H1 (cell line): ENCODE measurements around the gene PA2G4. TPM values are rescaled to one million over a fixed set of nuclear protein-coding genes. Genes with fewer than 3 reads are reported as not detected.

ENCODE experiments used
- CTCF ChIA-PET: fragments of 300-600 bp; sonication (Branson Sonifier 250); formaldehyde crosslinking; loops from one replicate; lab custom pipeline; 2021; ENCODE audit not compliant: partially characterized antibody; lab: Charles Lee
- POLR2A ChIA-PET: fragments of 300-600 bp; sonication (Branson Sonifier 250); formaldehyde crosslinking; loops from one replicate; lab custom pipeline; 2021; ENCODE audit warnings: inconsistent platforms; ENCODE audit not compliant: partially characterized antibody; lab: Charles Lee
- DNase-seq, 2 experiments: peaks; one replicate each; pipeline versions ENCODE4 v3.0.0 to v3.0.0-alpha.2; 2010 to 2022; ENCODE audit warnings: low spot score in 2 of 2, low read depth in 1 of 2, mixed read lengths in 1 of 2
- FAIRE-seq: peaks from 2 replicates; lab custom pipeline; 2011; peaks lifted over from hg19 to GRCh38; lab: Jason Lieb, UNC
- H2AFZ ChIP-seq: 2 replicates; pipeline ENCODE4 v1.8.1; 2012; ENCODE audit warnings: low read length, inconsistent platforms
- H2AK5ac ChIP-seq: 2 replicates; pipeline ENCODE4 v1.6.1; 2013; ENCODE audit warnings: low read depth, low read length
- H2BK120ac ChIP-seq: replicated peaks from 2 replicates; pipeline ENCODE3; 2013; ENCODE audit warnings: low read depth, low read length, inconsistent platforms
- H2BK12ac ChIP-seq: 2 replicates; pipeline ENCODE4 v1.6.1; 2013; ENCODE audit warnings: low read depth, low read length
- H2BK15ac ChIP-seq: 2 replicates; pipeline ENCODE4 v1.6.1; 2013; ENCODE audit warnings: low read length
- H2BK20ac ChIP-seq: 2 replicates; pipeline ENCODE4 v1.6.1; 2013; ENCODE audit warnings: low read length
- H2BK5ac ChIP-seq: 2 replicates; pipeline ENCODE4 v1.6.1; 2013; ENCODE audit warnings: low read depth, low read length
- H3K14ac ChIP-seq: 2 replicates; pipeline ENCODE4 v1.6.1; 2013; ENCODE audit warnings: inconsistent platforms; ENCODE audit not compliant: insufficient read length
- H3K18ac ChIP-seq: 2 replicates; pipeline ENCODE4 v1.6.1; 2013; ENCODE audit warnings: low read length; ENCODE audit errors: extremely low read depth
- H3K23ac ChIP-seq: 2 replicates; pipeline ENCODE4 v1.6.1; 2013; ENCODE audit warnings: inconsistent platforms; ENCODE audit not compliant: insufficient read length
- H3K23me2 ChIP-seq: 2 replicates; pipeline ENCODE4 v1.6.1; 2013; ENCODE audit warnings: low read depth, low read length
- H3K27ac ChIP-seq: 2 replicates; pipeline ENCODE4 v1.6.1; 2011; ENCODE audit warnings: low read depth, low read length, inconsistent platforms
- H3K27me3 ChIP-seq, 4 experiments: replicated peaks in 1 of 4; 1 replicate in 1 of 4; 2 replicates in 3 of 4; pipeline versions ENCODE4 v1.6.1 to v1.8.1; 2011 to 2013; ENCODE audit warnings: low read length in 3 of 4, mild to moderate bottlenecking in 3 of 4, inconsistent platforms in 2 of 4, mixed read lengths in 2 of 4, moderate library complexity in 1 of 4; ENCODE audit not compliant: control insufficient read depth in 3 of 4, insufficient read depth in 3 of 4; ENCODE audit errors: extremely low read depth in 1 of 4
- H3K36me3 ChIP-seq, 4 experiments: 2 replicates each; pipeline versions ENCODE4 v1.6.1 to v1.8.1; 2011 to 2013; ENCODE audit warnings: mild to moderate bottlenecking in 4 of 4, low read length in 3 of 4, moderate library complexity in 2 of 4, control low read depth in 1 of 4, inconsistent platforms in 1 of 4; ENCODE audit not compliant: insufficient read depth in 4 of 4, control insufficient read depth in 2 of 4
- H3K4ac ChIP-seq: replicated peaks from 2 replicates; pipeline ENCODE3; 2013; ENCODE audit warnings: low read length, low read depth, mixed read lengths, inconsistent platforms; ENCODE audit not compliant: insufficient read length
- H3K4me1 ChIP-seq, 4 experiments: replicated peaks in 1 of 4; 1 replicate in 1 of 4; 2 replicates in 3 of 4; pipeline versions ENCODE4 v1.6.1 to v1.8.1; 2011 to 2013; ENCODE audit warnings: low read length in 3 of 4, inconsistent platforms in 2 of 4, mixed read lengths in 1 of 4; ENCODE audit not compliant: insufficient read depth in 4 of 4, control insufficient read depth in 3 of 4
- H3K4me2 ChIP-seq, 2 experiments: 2 replicates each; pipeline versions ENCODE4 v1.6.1 to v1.8.1; 2011 to 2013; ENCODE audit warnings: low read depth in 2 of 2, low read length in 2 of 2, control low read depth in 1 of 2, inconsistent platforms in 1 of 2, mild to moderate bottlenecking in 1 of 2; ENCODE audit not compliant: insufficient read depth in 1 of 2
- H3K4me3 ChIP-seq, 4 experiments: fragments of 200-600, 300-600 bp in 1 of 4; sonication (generic), shearing (Covaris generic), sonication (Bioruptor Twin) in 1 of 4; 2 replicates each; pipeline versions ENCODE4 v1.5.1 to v1.8.1; 2011 to 2016; ENCODE audit warnings: low read length in 4 of 4, low read depth in 3 of 4, control low read depth in 2 of 4, inconsistent platforms in 2 of 4, mild to moderate bottlenecking in 2 of 4, mixed read lengths in 1 of 4, moderate library complexity in 1 of 4; ENCODE audit not compliant: insufficient read depth in 2 of 4; ENCODE audit errors: extremely low read depth in 1 of 4
- H3K56ac ChIP-seq: replicated peaks from 2 replicates; pipeline ENCODE3; 2013; ENCODE audit warnings: low read depth, mild to moderate bottlenecking, mixed read lengths, low read length, inconsistent platforms; ENCODE audit not compliant: insufficient read length
- H3K79me1 ChIP-seq: 2 replicates; pipeline ENCODE4 v1.6.1; 2013; ENCODE audit warnings: low read depth, low read length, control low read depth
- H3K79me2 ChIP-seq, 2 experiments: 2 replicates each; pipeline versions ENCODE4 v1.6.1 to v1.8.1; 2012 to 2013; ENCODE audit warnings: low read length in 2 of 2, mild to moderate bottlenecking in 2 of 2, inconsistent platforms in 1 of 2; ENCODE audit not compliant: insufficient read depth in 2 of 2, control insufficient read depth in 1 of 2
- H3K9ac ChIP-seq, 4 experiments: replicated peaks in 1 of 4; 1 replicate in 1 of 4; 2 replicates in 3 of 4; pipeline versions ENCODE4 v1.6.1 to v1.8.1; 2011 to 2013; ENCODE audit warnings: low read depth in 3 of 4, low read length in 3 of 4, control low read depth in 2 of 4, mild to moderate bottlenecking in 2 of 4, moderate library complexity in 2 of 4, inconsistent platforms in 1 of 4; ENCODE audit errors: extremely low read depth in 1 of 4
- H3K9me3 ChIP-seq, 2 experiments: 2 replicates each; pipeline versions ENCODE4 v1.6.1 to v1.8.1; 2012 to 2013; ENCODE audit warnings: mild to moderate bottlenecking in 2 of 2, moderate library complexity in 2 of 2, control low read depth in 1 of 2, inconsistent platforms in 1 of 2, low read depth in 1 of 2, low read length in 1 of 2, mixed read lengths in 1 of 2; ENCODE audit not compliant: insufficient read depth in 2 of 2
- H4K20me1 ChIP-seq, 2 experiments: replicated peaks in 1 of 2; 2 replicates each; pipeline versions ENCODE3 to v1.8.1; 2011 to 2013; ENCODE audit warnings: inconsistent platforms in 2 of 2, low read length in 2 of 2, mild to moderate bottlenecking in 1 of 2; ENCODE audit not compliant: insufficient read depth in 2 of 2, control insufficient read depth in 1 of 2
- H4K5ac ChIP-seq: 2 replicates; pipeline ENCODE4 v1.6.1; 2013; ENCODE audit warnings: low read length, low read depth, mixed read lengths, inconsistent platforms; ENCODE audit not compliant: insufficient read length
- H4K8ac ChIP-seq: 2 replicates; pipeline ENCODE4 v1.8.0; 2013; ENCODE audit warnings: mild to moderate bottlenecking, moderate library complexity, low read length, inconsistent platforms; ENCODE audit not compliant: insufficient read depth; ENCODE audit errors: extremely low read depth
- H4K91ac ChIP-seq: replicated peaks from 2 replicates; pipeline ENCODE3; 2013; ENCODE audit warnings: low read length, mixed read lengths, inconsistent platforms; ENCODE audit not compliant: insufficient read length
- BACH1 ChIP-seq: IDR thresholded peaks from 2 replicates; pipeline ENCODE4 v1.6.1; 2012; ENCODE audit warnings: low read length, improper control_type of control experiment
- CREB1 ChIP-seq: IDR thresholded peaks from 2 replicates; pipeline ENCODE4 v1.6.1; 2012; ENCODE audit warnings: inconsistent platforms
- CTCF ChIP-seq, 3 experiments: IDR thresholded peaks; 1 replicate in 2 of 3; 2 replicates in 1 of 3; pipeline versions ENCODE4 v1.5.1 to v1.6.1; 2011; ENCODE audit warnings: low read length in 3 of 3, mild to moderate bottlenecking in 3 of 3, inconsistent platforms in 2 of 3, low read depth in 1 of 3, moderate library complexity in 1 of 3; ENCODE audit not compliant: insufficient read depth in 1 of 3; ENCODE audit errors: control extremely low read depth in 1 of 3
- E2F6 ChIP-seq: IDR thresholded peaks from 2 replicates; pipeline ENCODE4 v1.6.1; 2012; ENCODE audit warnings: inconsistent platforms
- KDM4A ChIP-seq: IDR thresholded peaks from one replicate; pipeline ENCODE4 v1.7.1; 2012; ENCODE audit warnings: low read depth, mild to moderate bottlenecking, moderate library complexity, low read length, inconsistent platforms; ENCODE audit not compliant: severe bottlenecking
- POLR2A ChIP-seq, 2 experiments: IDR thresholded peaks; 1 replicate in 1 of 2; 2 replicates in 1 of 2; pipeline ENCODE4 v1.6.1; 2011; ENCODE audit warnings: low read depth in 2 of 2, low read length in 2 of 2, mild to moderate bottlenecking in 2 of 2; ENCODE audit errors: control extremely low read depth in 1 of 2
- POLR2AphosphoS5 ChIP-seq: IDR thresholded peaks from 2 replicates; pipeline ENCODE4 v1.6.1; 2011; ENCODE audit warnings: low read depth, low read length
- WGBS, 2 experiments: shearing (Covaris generic) in 1 of 2; methylation state at CpG; one replicate each; pipeline versions ENCODE4 v1.1.6 to v1.1.7; 2013 to 2015; ENCODE audit warnings: low lambda C conversion rate in 2 of 2, mixed read lengths in 2 of 2, inconsistent platforms in 1 of 2, low coverage in 1 of 2, missing lambda C conversion rate in 1 of 2; ENCODE audit not compliant: insufficient replicate concordance in 2 of 2, insufficient coverage in 1 of 2, insufficient read length in 1 of 2; ENCODE audit errors: extremely low coverage in 1 of 2, missing lambda C conversion rate in 1 of 2; 5-methylcytosine and 5-hydroxymethylcytosine counted together
- polyA plus RNA-seq, 7 experiments: library from polyadenylated mRNA; depleted of rRNA in 3 of 7; stranded (reverse) in 5 of 7; unstranded in 2 of 7; fragments of >200 nt in 5 of 7; fragments of 200-250 nt in 2 of 7; gene quantifications; 1 replicate in 5 of 7; 2 replicates in 1 of 7; 4 replicates in 1 of 7; pipeline versions ENCODE4 v1.2.1 to v1.2.3, GENCODE V29; 2011 to 2013; ENCODE audit warnings: missing spikeins in 2 of 7, mixed read lengths in 2 of 7
- total RNA-seq: library from RNA; stranded (reverse); fragmentation: NEBNext Ultra II Directional; extraction: Animal tissue kit (Norgen Biotek cat#: 25700); gene quantifications from 2 replicates; pipeline ENCODE4 v1.2.1, GENCODE V29; 2021
- TF ChIP-seq, protein P1 (sequence below): IDR thresholded peaks from 2 replicates; pipeline ENCODE4 v1.6.1; 2011; ENCODE audit warnings: low read length, improper control_type of control experiment

The PA2G4 gene
- total and polyA plus RNA-seq, 2 of the 8 experiments (the other 6 are each of a cell fraction or from before 2014, with no cell fraction given) = 159 to 242 TPM

DNA sequence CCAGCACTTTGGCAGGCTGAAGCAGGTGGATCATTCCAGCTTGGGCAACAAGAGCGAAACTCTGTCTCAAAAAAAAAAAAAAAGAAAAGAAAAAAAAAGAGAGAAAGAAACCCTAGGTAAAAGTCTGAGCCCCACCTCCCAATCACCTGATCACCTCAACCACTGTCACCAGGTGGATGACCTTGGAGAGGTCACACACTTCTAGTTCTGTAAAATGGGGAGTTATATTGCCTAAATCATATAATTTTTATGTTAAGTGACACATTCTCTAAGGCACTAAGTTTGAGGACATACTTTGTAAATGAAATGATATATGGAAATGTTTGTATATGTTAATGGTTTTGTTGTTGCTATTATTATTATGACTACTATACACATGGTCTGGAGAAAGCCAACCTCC lies 25.9 kb upstream of the PA2G4 start:
- H2AFZ ChIP-seq = 0 out of 2 replicates have a peak overlapping the region, but pooled peaks have one; percentile 36
- H3K79me1 ChIP-seq = peaks cover 6% of the 10 kb centered on the region; the same call in 1 of the 2 replicates
- H4K91ac ChIP-seq = no peak overlapping the region
- no peak overlapping the region for H3K14ac ChIP-seq
- no peak overlapping the region for H2BK12ac ChIP-seq
- no peak overlapping the region for H4K8ac ChIP-seq
- POLR2A ChIA-PET = interaction anchor here (1.2 to 8.9 kb wide), 15 partner anchors 12 to 340 kb away, joined by 3 to 112 read pairs (median 6); partner anchors contain the start of genes ESYT1, MYL6, PA2G4 and RPL41
- H3K23ac ChIP-seq = no peak overlapping the region
- H3K4me2 ChIP-seq = peak overlapping the region; percentile 62 to 97
- H2BK5ac ChIP-seq = no peak overlapping the region
- no peak overlapping the region for H4K5ac ChIP-seq
- peaks cover 7% of the 10 kb centered on the region; the same call in 1 of the 2 replicates for H3K23me2 ChIP-seq
- H3K79me2 ChIP-seq = peaks cover 0 to 23% of the 10 kb centered on the region in 2 experiments; a peak in 2 of 4 replicates
- TF ChIP-seq CREB1 = no peak
- no peak for TF ChIP-seq KDM4A
- TF ChIP-seq POLR2A (IDR thresholded peaks at IDR 0.05; ENCODE audit: control extremely low read depth in 1 of 2, low read depth in 2 of 2, low read length in 2 of 2) = no peak
- TF ChIP-seq, protein P1, sequence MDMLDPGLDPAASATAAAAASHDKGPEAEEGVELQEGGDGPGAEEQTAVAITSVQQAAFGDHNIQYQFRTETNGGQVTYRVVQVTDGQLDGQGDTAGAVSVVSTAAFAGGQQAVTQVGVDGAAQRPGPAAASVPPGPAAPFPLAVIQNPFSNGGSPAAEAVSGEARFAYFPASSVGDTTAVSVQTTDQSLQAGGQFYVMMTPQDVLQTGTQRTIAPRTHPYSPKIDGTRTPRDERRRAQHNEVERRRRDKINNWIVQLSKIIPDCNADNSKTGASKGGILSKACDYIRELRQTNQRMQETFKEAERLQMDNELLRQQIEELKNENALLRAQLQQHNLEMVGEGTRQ = no peak
- no peak for TF ChIP-seq CTCF (IDR thresholded peaks at IDR 0.05; ENCODE audit: control extremely low read depth in 1 of 3, insufficient read depth in 1 of 3, low read depth in 1 of 3, low read length in 3 of 3)
- no peak for TF ChIP-seq E2F6
- no peak for TF ChIP-seq POLR2AphosphoS5
- no peak for TF ChIP-seq BACH1
- no peak overlapping the region for H3K56ac ChIP-seq
- H3K4ac ChIP-seq = no peak overlapping the region
- 80% methylated on average over 1 of the region's 1 CpG; no CpG with 5 or more reads in 1 of the 2 experiments for WGBS, 2 experiments
- no peaks in the 10 kb centered on the region for H3K27me3 ChIP-seq
- no peak overlapping the region for H3K9ac ChIP-seq
- H2AK5ac ChIP-seq = no peak overlapping the region
- no peak overlapping the region for H2BK15ac ChIP-seq
- H4K20me1 ChIP-seq = peaks cover 2 to 6% of the 10 kb centered on the region in 2 experiments
- H3K36me3 ChIP-seq = no peaks in the 10 kb centered on the region; a peak in 1 of 8 replicates
- H3K9me3 ChIP-seq = no peaks in the 10 kb centered on the region; a peak in 1 of 4 replicates
- H2BK120ac ChIP-seq = no peak overlapping the region
- H3K18ac ChIP-seq = no peak overlapping the region
- DNase-seq (no peak), FAIRE-seq (no peak)
- H3K4me3 ChIP-seq = peak overlapping the region in 2 of 4 experiments; percentile 74 to 89; a peak in 4 of 8 replicates
- CTCF ChIA-PET = interaction anchor here (0.6 to 1.7 kb wide), 10 partner anchors 10 to 361 kb away, joined by 3 to 6 read pairs (median 4); partner anchors contain the start of gene PA2G4
- peaks cover 3 to 17% (median 11%) of the 10 kb centered on the region in 4 experiments for H3K4me1 ChIP-seq
- no peak overlapping the region for H3K27ac ChIP-seq
- H2BK20ac ChIP-seq = no peak overlapping the region
